ENCODE results near the gene TUBGCP2.
A peak's percentile ranks its signal among the peaks of the same experiment; 100 is the strongest.

Gene TUBGCP2

DNA sequence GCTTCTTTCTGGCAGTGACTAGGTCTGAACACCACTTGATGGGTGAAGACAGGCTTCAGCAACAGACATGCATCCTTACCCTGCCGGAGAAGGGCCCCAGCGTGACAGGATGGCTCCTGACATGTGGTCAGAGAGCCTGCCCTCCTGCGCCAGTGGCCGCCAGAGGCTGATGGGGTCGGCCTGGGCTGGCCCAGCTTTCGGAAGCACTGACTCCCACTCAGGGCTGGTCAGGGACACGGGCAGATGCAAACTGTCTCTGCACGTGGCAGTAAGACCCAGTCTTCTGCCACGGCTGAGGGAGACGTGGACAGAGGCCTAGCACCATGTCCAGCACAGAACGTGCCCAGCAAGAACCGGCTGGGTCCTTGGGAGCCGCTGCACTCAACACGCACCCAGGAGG lies 10.2 kb downstream of the TUBGCP2 start:
- no peak for DNase-seq

DNA sequence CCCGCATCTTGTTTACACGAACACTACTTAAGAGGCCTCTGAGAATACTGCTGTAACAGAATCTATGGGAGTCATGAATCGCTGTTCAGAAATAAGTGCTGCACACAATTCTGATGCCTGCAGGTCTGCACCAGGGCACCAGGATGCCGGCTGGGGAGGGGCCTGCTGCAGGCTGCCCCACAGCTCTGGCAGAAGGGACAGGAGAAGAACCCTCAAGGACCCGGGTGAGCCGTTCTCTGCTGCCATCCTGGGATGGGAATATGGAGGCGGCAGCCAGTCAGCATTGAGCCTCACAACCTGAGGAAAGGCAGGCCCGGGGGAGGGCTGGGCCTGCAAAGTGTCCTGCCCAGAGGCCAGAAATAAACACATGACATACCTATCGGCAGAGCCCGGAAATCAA lies 11.2 kb downstream of the TUBGCP2 start:
- DNase-seq, result no peak

GRCh38 chr10:133295426-133296320 lies 13.0 kb downstream of the TUBGCP2 start:
- DNase-seq, result no peak

GRCh38 chr10:133294189-133294588 lies 14.5 kb downstream of the TUBGCP2 start:
- no peak for DNase-seq

- DNase-seq, result no peak
Measured at GRCh38 chr10:133293810-133294119, 14.9 kb downstream of the TUBGCP2 start.

GRCh38 chr10:133292919-133293809 lies 15.5 kb downstream of the TUBGCP2 start:
- peak; percentile 73 for DNase-seq

GRCh38 chr10:133289761-133290160 lies 18.9 kb downstream of the TUBGCP2 start:
- DNase-seq, result no peak

DNA sequence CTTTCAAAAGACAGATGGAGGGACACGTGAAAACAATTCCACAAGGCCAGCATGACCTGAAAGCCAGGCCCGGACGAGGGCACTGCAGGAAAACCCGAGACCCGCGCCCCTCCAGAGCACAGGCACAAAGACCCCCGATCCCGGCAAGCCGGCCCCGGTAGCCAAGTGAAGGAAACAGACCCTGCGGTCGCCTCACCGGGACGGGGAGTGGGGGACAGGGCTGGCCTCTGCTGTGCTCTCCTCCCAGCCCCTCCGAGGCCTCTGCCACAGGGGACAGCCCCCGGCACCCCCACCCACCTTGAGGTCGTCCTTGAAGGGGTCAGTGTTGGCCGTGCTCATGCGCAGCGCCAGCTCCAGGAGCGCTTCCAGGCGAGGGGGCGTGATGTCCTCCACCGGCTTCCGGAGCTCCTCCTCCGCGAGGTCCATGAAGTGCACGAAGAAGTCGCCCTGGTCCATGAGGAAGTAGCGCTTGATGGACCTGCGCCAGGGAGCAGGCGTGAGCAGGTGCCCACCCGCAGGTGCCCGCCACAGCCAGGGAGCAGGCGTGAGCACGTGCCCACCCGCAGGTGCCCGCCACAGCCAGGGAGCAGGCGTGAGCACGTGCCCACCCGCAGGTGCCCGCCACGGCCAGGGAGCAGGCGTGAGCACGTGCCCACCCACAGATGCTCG lies 20.7 kb downstream of the TUBGCP2 start:
- DNase-seq, result no peak

GRCh38 chr10:133286366-133286765 lies 22.3 kb downstream of the TUBGCP2 start:
- DNase-seq, result no peak

- DNase-seq, result no peak
Measured at GRCh38 chr10:133285217-133285616, 23.5 kb downstream of the TUBGCP2 start.

DNA sequence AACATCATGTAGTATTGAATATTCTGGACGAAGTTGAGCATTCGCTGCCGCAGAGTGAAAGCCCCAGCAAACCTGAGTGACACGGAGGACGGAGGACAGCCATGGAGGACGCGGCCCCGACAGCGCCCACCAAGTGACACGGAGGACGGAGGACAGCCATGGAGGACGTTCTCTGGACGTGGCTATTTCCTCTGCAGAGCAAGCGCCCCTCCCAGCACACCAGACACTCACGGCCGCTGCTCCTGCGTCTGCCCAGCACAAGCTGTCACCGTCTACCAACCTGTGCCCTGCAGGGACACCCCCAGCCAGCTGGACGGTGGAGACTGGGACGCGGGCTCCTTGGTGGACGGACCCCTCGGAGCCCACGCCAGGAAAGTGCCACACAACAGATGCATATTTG lies 24.7 kb downstream of the TUBGCP2 start:
- DNase-seq, result no peak

DNA sequence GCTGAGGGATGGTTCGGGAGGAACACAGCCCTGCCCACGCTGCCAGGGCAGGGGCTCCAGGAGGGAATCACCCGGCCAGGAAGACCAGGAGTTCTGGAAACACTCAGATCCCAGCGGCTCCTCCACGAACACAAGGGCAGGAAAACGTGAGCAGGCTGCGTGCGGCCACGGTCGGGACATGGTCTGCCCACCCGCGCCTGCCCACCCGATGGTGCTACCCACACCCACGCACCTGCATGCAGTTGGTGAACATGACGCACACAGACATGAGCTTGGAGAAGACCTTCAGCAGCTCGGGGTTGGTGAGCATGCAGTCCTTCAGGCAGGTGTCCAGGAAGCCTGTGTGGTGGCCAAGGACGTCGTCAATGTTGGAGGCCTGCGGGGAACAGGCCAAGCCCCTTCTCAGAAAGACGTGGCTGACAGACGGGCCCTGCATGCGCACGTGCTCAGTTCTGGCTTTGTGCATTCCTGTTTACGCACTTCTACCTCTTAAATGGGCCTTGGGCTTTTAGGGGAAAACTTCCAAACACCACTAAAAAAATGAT lies 25.8 kb downstream of the TUBGCP2 start:
- DNase-seq, result no peak

GRCh38 chr10:133281628-133282372 lies 26.9 kb downstream of the TUBGCP2 start:
- DNase-seq, result no peak

DNA sequence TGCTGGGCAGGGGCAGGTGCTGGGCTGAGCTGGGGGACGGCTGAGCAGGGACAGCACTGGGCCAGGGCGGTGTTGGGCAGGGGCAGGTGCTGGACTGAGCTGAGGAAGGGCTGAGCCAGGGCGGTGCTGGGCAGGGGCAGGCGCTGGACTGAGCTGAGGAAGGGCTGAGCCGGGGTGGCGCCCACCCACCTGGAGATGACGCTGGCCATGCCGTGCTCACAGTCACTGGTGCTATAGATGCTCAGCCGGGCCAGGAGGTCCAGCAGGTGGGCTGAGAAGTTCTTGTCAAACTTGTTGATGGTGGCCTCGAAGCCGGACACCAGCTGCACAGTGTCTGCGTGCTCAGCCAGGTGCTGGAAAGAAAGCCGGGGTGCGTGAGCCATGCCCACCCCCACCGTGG lies 27.6 kb downstream of the TUBGCP2 start:
- DNase-seq, result no peak

GRCh38 chr10:133280391-133281059 lies 28.1 kb downstream of the TUBGCP2 start:
- DNase-seq, result no peak

DNA sequence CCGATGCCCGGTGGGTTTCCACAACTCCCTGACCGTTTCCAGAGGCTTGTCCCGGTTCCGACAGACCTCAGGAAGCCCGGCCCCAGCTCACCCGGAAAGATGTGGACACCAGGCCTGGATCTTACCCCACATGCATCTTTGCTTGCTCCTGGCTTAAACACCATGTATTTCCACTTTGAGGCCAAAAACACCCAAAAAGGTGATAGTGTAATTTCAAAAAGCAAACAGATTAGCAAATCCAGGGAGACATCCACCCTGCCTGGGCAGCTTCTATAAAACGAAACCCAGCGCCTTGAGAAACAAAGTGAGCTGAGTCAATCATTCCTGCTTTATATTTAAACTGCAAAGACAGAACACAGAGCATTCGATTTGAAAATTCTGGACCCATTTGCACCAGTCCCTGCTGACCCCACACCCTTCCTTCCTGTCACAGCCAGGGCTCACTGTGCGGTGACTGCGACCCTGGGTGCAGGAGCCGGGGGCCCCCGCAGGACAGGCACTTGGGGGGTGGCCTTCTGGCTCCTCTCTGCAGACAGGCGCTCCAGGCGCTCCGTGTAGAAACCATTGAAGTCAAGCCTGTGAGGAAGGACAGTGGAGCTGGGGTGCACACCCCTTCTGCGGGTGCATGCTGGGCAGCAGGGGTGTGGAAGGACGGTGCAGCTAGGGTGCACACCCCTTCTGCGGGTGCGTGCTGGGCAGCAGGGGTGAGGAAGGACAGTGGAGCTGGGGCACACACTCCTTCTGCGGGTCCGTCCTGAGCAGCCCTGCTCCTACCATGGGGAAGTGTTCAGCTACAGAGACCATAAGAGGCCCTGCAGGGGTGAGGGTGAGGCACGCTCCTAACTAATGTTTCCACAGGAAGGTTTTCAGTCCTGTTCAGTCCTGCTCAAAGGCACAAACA lies 29.1 kb downstream of the TUBGCP2 start:
- no peak for DNase-seq

GRCh38 chr10:133278577-133279265 lies 30.0 kb downstream of the TUBGCP2 start:
- DNase-seq, result peak; percentile 83

- DNase-seq, result no peak
Measured at GRCh38 chr10:133277993-133278576, 30.6 kb downstream of the TUBGCP2 start.

GRCh38 chr10:133277277-133277992 lies 31.2 kb downstream of the TUBGCP2 start:
- no peak for DNase-seq
